ENCODE data around the gene RGMA. TPM values are rescaled to one million over a fixed set of nuclear protein-coding genes. Genes with fewer than 3 reads are reported as not detected.

Gene RGMA
- total and polyA plus RNA-seq, 2 experiments from 2014 or later: 34.2 to 36.5 TPM

DNA sequence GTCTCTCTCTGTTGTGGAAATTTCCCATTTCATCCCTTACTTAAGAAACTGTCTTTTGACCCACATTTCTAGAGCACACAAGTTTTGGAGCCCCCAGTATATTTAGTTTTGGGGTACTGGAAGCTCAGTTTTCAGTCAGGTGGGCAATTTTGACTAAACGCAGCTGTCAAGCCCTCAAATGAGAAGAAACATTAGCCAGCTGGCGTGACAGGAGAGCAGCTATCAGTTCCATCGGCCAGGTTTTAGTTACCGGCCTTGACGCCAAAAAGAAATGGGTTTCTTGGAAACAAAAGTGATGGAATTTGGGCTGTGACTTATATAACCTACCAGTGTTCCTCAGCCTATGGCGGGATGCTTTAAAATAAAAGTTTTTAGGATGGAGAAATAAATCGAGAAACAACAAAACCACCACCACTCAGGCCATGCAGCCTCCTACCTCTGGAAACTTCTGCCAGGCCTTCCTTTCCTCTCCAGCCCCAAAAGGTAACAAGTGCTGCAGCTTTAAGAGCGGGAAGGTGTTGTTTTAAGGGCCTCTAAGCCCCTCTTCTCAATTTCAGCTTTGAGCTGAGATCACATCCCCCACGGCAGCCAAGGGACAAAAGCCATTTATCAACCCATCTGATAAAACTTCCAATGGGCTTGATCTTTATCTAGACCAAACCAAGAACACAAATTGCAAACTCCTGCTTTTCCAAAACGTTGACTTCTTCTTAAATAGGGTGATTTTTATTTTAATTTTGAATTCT, 18.3 kb downstream of the RGMA start (continued):
- TF ChIP-seq ZNF462 (CRISPR knock-in tag; IDR thresholded peaks at IDR 0.05) (no peak), NANOG (IDR thresholded peaks at IDR 0.05; ENCODE audit: borderline replicate concordance) (no peak), REST (IDR thresholded peaks at IDR 0.05; ENCODE audit: unreplicated experiment) (no peak), POLR2AphosphoS5 (IDR thresholded peaks at IDR 0.05; ENCODE audit: low read depth) (no peak), STAT1 (IDR thresholded peaks at IDR 0.05; ENCODE audit: unreplicated experiment) (no peak), ZNF331 (CRISPR knock-in tag; IDR thresholded peaks at IDR 0.05; ENCODE audit: low read depth) (no peak), ZNF114 (CRISPR knock-in tag; IDR thresholded peaks at IDR 0.05) (no peak), EZH2 (IDR thresholded peaks at IDR 0.05; ENCODE audit: low read depth, unreplicated experiment) (no peak)

Measured in GM23338 (cell line).